Epithelial cell of esophagus (primary cell): ENCODE measurements around the gene ZDHHC9.

Experiments used
- DNase-seq: peaks from one replicate; pipeline ENCODE4 v3.0.0; 2010; ENCODE audit warnings: low read depth
- H3K4me3 ChIP-seq: 2 replicates; pipeline ENCODE4 v1.5.1; 2011; ENCODE audit warnings: mild to moderate bottlenecking, low read length, control low read depth
- CTCF ChIP-seq: IDR thresholded peaks from 2 replicates; pipeline ENCODE4 v1.5.1; 2011; ENCODE audit warnings: low read depth, mild to moderate bottlenecking, low read length, control low read depth, inconsistent platforms; ENCODE audit not compliant: insufficient read depth; ENCODE audit errors: missing control alignments

ZDHHC9 gene

GRCh38 chrX:129846716-129847115 is 3.0 kb upstream of the ZDHHC9 start:
- no peak for DNase-seq
- no peak overlapping the region for H3K4me3 ChIP-seq
- TF ChIP-seq CTCF, result no peak

- DNase-seq, result peak; percentile 23
- no peak overlapping the region for H3K4me3 ChIP-seq
- no peak for TF ChIP-seq CTCF
Measured at GRCh38 chrX:129845616-129846190, 2.0 kb upstream of the ZDHHC9 start.

GRCh38 chrX:129843209-129843458 is 552 bp downstream of the ZDHHC9 start:
- peak overlapping the region; percentile 66 for H3K4me3 ChIP-seq
- no peak for DNase-seq
- TF ChIP-seq CTCF, result no peak

GRCh38 chrX:129842510-129843208 is 1.0 kb downstream of the ZDHHC9 start:
- DNase-seq, result peak; percentile 22
- no peak for TF ChIP-seq CTCF
- H3K4me3 ChIP-seq, result peak overlapping the region; percentile 66

- no peak overlapping the region for H3K4me3 ChIP-seq
Measured at GRCh38 chrX:129840344-129840743, 3.3 kb downstream of the ZDHHC9 start.

GRCh38 chrX:129836827-129837226 is 6.9 kb downstream of the ZDHHC9 start:
- H3K4me3 ChIP-seq, result no peak overlapping the region
- TF ChIP-seq CTCF, result no peak
- DNase-seq, result no peak

More at GRCh38 chrX:129840344-129840743, 3.3 kb downstream of the ZDHHC9 start:
- DNase-seq, result no peak
- no peak for TF ChIP-seq CTCF
